ENCODE measurements around the gene SOX4. TPM values are rescaled to one million over a fixed set of nuclear protein-coding genes. Genes with fewer than 3 reads are reported as not detected.

The SOX4 gene
- total RNA-seq, 1 experiment from 2014 or later = 67.0 TPM

DNA sequence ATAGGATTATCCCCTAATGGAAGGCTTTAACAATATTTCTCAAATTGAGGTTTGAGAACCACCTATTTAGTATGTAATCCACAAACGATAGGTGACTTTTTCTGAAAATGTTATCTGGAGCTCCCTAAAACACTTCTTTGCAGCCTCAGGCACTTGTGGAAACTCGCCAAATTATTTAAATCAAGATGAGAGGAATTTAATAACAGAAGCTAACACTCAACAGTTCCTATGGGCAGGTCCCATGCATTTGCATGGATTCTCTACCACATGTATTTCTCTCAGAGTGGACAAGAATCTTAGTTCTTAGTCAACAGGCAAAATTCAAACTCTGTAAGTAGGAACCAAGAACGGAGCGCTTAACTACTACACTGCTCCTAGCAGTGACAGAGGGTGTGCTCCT lies 20.7 kb downstream of the SOX4 start:
- no peaks in the 10 kb centered on the region for H3K9me2 ChIP-seq (ENCODE audit: insufficient read depth)
- H3K79me2 ChIP-seq (ENCODE audit: insufficient read depth, low read length) = no peaks in the 10 kb centered on the region
- no peak for ATAC-seq
- BruUV-seq (replicated peaks) = no TSS peak
- ChIA-PET POLR2A (no interaction called here), RAD21 (ENCODE audit: low non-redundant PET in 1 of 2, low total read pairs in 2 of 2, uncharacterized antibody in 2 of 2, unreplicated experiment in 2 of 2) (no interaction called here), CTCF (no interaction called here)
- H3K4me3 ChIP-seq (replicated peaks in 1 of 2; ENCODE audit: low read depth in 1 of 2, low read length in 2 of 2) = no peak overlapping the region
- no peak for TF ChIP-seq YY1 (IDR thresholded peaks at IDR 0.05; ENCODE audit: extremely low read depth, insufficient replicate concordance, low read depth, low read length)
- TF ChIP-seq ZNF274 (IDR thresholded peaks at IDR 0.05; ENCODE audit: low read depth, low read length) = no peak
- TF ChIP-seq SIN3A (IDR thresholded peaks at IDR 0.05; ENCODE audit: low read depth) = no peak
- TF ChIP-seq, protein P1, sequence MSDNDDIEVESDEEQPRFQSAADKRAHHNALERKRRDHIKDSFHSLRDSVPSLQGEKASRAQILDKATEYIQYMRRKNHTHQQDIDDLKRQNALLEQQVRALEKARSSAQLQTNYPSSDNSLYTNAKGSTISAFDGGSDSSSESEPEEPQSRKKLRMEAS (IDR thresholded peaks at IDR 0.05) = no peak
- TF ChIP-seq RAD21 (IDR thresholded peaks at IDR 0.05; ENCODE audit: low read depth) = no peak
- TF ChIP-seq, protein P2, sequence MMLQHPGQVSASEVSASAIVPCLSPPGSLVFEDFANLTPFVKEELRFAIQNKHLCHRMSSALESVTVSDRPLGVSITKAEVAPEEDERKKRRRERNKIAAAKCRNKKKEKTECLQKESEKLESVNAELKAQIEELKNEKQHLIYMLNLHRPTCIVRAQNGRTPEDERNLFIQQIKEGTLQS (IDR thresholded peaks at IDR 0.05) = no peak
- TF ChIP-seq CEBPB (IDR thresholded peaks at IDR 0.05; ENCODE audit: low read depth) = no peak
- TF ChIP-seq POLR2AphosphoS5 (IDR thresholded peaks at IDR 0.05; ENCODE audit: low read depth, low read length) = no peak
- no peak for TF ChIP-seq EZH2phosphoT487 (IDR thresholded peaks at IDR 0.05; ENCODE audit: borderline replicate concordance)
- no peak for TF ChIP-seq CBX3 (IDR thresholded peaks at IDR 0.05; ENCODE audit: low read depth)
- no peak for TF ChIP-seq SRF (IDR thresholded peaks at IDR 0.05; ENCODE audit: low read depth)
- TF ChIP-seq, protein P3, sequence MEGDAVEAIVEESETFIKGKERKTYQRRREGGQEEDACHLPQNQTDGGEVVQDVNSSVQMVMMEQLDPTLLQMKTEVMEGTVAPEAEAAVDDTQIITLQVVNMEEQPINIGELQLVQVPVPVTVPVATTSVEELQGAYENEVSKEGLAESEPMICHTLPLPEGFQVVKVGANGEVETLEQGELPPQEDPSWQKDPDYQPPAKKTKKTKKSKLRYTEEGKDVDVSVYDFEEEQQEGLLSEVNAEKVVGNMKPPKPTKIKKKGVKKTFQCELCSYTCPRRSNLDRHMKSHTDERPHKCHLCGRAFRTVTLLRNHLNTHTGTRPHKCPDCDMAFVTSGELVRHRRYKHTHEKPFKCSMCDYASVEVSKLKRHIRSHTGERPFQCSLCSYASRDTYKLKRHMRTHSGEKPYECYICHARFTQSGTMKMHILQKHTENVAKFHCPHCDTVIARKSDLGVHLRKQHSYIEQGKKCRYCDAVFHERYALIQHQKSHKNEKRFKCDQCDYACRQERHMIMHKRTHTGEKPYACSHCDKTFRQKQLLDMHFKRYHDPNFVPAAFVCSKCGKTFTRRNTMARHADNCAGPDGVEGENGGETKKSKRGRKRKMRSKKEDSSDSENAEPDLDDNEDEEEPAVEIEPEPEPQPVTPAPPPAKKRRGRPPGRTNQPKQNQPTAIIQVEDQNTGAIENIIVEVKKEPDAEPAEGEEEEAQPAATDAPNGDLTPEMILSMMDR (IDR thresholded peaks at IDR 0.05 in 2 of 3, conservative IDR thresholded peaks at IDR 0.05 in 1 of 3; ENCODE audit: borderline replicate concordance in 1 of 3, insufficient read depth in 1 of 3, low read depth in 2 of 3, low read length in 2 of 3) = no peak
- no peak for TF ChIP-seq POLR2A (IDR thresholded peaks at IDR 0.05; ENCODE audit: borderline replicate concordance, extremely low read depth, insufficient read depth, insufficient read length)
- TF ChIP-seq JUND (IDR thresholded peaks at IDR 0.05) = no peak
- no peak for TF ChIP-seq SP1 (IDR thresholded peaks at IDR 0.05; ENCODE audit: low read depth)
- no peak for TF ChIP-seq EGR1 (IDR thresholded peaks at IDR 0.05; ENCODE audit: low read depth)
- H3K27ac ChIP-seq (ENCODE audit: low read depth, low read length) = no peak overlapping the region
- no peaks in the 10 kb centered on the region for H4K20me1 ChIP-seq (ENCODE audit: insufficient read depth)
- intact Hi-C loops (cut with micrococcal nuclease) = no loop called here
- no peaks in the 10 kb centered on the region for H3K27me3 ChIP-seq (ENCODE audit: insufficient read depth, low read length)
- H2AFZ ChIP-seq (ENCODE audit: low read depth, low read length, poor library complexity, severe bottlenecking) = no peak overlapping the region
- no peak overlapping the region for H3K4me2 ChIP-seq (ENCODE audit: low read length)
- DNase-seq (ENCODE audit: low read depth, low spot score) = no peak
- no peaks in the 10 kb centered on the region for H3K9me3 ChIP-seq (ENCODE audit: control insufficient read depth in 1 of 2, insufficient read depth in 1 of 2, low read depth in 1 of 2, low read length in 2 of 2)
- H3K9ac ChIP-seq (ENCODE audit: low read length) = no peak overlapping the region
- no peaks in the 10 kb centered on the region for H3K36me3 ChIP-seq (ENCODE audit: control insufficient read depth in 1 of 2, insufficient read depth in 2 of 2, low read length in 2 of 2)
- H3K4me1 ChIP-seq (ENCODE audit: control insufficient read depth in 1 of 2, insufficient read depth in 2 of 2, low read length in 2 of 2) = no peaks in the 10 kb centered on the region
